ENCODE data around the gene IFI44. TPM values are rescaled to one million over a fixed set of nuclear protein-coding genes. Genes with fewer than 3 reads are reported as not detected.

IFI44 gene
- total and polyA plus RNA-seq, 7 donors, result 3.3 to 6.8 (median 4.3) TPM

DNA sequence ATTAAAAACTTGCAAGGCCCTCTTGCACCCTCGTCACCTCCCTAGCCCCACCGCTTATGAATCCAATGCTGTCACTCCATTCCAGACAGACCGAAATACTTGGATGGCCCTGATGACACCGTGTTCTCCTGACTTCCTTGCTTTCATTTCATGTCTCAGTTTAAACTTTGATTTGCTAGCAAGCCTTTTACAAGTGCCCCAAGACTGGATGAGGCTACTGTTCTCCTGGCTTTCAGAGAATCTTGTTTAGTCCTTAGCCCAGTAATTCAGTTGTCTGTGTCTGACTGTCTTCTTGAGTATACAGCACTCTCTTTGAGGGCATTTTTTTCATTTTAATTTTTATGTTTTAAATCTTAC, 30.2 kb upstream of the IFI44 start:
- intact Hi-C loops (cut with DNase I), result loop anchor here in 1 of 2 donors (2.0 to 10.0 kb wide), 2 partner anchors 53 to 475 kb away; no protein-coding TSS in a partner anchor
- peak overlapping the region; percentile 58 for H3K27ac ChIP-seq
- 16 to 30% (median 17%) methylated on average over 4 of the region's 4 CpGs for WGBS, 3 donors

DNA sequence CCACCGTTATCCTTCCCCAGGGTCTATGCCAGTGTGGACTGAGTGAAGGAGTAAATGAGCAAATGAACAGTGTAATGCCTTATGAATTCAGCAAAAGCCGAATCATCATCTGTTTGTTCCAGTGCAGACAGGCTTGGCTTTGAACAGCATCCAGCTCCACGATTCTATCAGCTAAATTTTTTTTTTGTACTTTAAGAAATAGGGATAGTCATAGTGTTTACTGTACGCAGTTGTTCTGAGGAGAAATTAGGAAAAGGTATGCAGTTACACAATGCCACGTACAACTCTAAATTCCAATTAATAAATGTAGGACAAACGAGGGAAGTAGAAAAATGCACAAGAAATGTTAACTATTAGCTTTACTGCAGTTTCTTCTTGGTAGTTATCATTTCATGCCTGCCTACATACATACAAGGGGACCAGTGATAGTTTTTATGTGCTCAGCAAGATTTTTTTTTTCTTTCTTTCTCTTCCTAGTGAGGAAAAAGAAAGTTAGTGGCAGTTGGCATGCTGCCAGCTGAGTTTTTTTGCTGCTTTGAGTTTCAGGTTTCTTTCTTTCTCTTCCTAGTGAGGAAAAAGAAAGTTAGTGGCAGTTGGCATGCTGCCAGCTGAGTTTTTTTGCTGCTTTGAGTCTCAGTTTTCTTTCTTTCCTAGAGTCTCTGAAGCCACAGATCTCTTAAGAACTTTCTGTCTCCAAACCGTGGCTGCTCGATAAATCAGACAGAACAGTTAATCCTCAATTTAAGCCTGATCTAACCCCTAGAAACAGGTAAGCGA, 29.6 kb upstream of the IFI44 start, which contains the start of gene IFI44L:
Gene IFI44L, plus strand, starts transcription at position 646 of the 777 bp plus-strand sequence. CDS start 7,468 bp downstream, outside the sequence.
- intact Hi-C loops (cut with DNase I), result loop anchor here in 1 of 2 donors (2.0 to 10.0 kb wide), 2 partner anchors 53 to 475 kb away; no protein-coding TSS in a partner anchor
- TF ChIP-seq, protein P1, sequence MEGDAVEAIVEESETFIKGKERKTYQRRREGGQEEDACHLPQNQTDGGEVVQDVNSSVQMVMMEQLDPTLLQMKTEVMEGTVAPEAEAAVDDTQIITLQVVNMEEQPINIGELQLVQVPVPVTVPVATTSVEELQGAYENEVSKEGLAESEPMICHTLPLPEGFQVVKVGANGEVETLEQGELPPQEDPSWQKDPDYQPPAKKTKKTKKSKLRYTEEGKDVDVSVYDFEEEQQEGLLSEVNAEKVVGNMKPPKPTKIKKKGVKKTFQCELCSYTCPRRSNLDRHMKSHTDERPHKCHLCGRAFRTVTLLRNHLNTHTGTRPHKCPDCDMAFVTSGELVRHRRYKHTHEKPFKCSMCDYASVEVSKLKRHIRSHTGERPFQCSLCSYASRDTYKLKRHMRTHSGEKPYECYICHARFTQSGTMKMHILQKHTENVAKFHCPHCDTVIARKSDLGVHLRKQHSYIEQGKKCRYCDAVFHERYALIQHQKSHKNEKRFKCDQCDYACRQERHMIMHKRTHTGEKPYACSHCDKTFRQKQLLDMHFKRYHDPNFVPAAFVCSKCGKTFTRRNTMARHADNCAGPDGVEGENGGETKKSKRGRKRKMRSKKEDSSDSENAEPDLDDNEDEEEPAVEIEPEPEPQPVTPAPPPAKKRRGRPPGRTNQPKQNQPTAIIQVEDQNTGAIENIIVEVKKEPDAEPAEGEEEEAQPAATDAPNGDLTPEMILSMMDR (IDR thresholded peaks at IDR 0.05), result no peak
- Histone ChIP-seq H3K4me3 (peak within 1 kb of the TSS; percentile 58), H3K36me3 (ENCODE audit: insufficient read depth in 1 of 2, low read depth in 1 of 2) (no peaks in the 10 kb centered on the region), H3K9me3 (no peaks in the 10 kb centered on the region), H3K27ac (peak within 1 kb of the TSS; percentile 58), H3K4me1 (peaks cover 10% of the 10 kb centered on the region), H3K27me3 (ENCODE audit: insufficient read depth in 3 of 3, low read length in 2 of 3) (no peaks in the 10 kb centered on the region)
- peak; percentile 23 to 53 for DNase-seq
- WGBS, 3 donors, result 3 to 4% (median 3%) methylated on average over 9 of the region's 9 CpGs
- peak in 3 of 4 donors; percentile 6 to 38 (median 30) for ATAC-seq

More for the DNA sequence above, 30.2 kb upstream of the IFI44 start:
- Histone ChIP-seq H3K36me3 (ENCODE audit: insufficient read depth in 1 of 2, low read depth in 1 of 2) (no peaks in the 10 kb centered on the region), H3K4me3 (peak overlapping the region; percentile 58), H3K27me3 (ENCODE audit: insufficient read depth in 3 of 3, low read length in 2 of 3) (no peaks in the 10 kb centered on the region), H3K4me1 (peaks cover 10% of the 10 kb centered on the region), H3K9me3 (no peaks in the 10 kb centered on the region)
- ATAC-seq (peak; percentile 9 to 48 (median 42)), DNase-seq (no peak)
- TF ChIP-seq, protein P1 (IDR thresholded peaks at IDR 0.05), result no peak

DNA sequence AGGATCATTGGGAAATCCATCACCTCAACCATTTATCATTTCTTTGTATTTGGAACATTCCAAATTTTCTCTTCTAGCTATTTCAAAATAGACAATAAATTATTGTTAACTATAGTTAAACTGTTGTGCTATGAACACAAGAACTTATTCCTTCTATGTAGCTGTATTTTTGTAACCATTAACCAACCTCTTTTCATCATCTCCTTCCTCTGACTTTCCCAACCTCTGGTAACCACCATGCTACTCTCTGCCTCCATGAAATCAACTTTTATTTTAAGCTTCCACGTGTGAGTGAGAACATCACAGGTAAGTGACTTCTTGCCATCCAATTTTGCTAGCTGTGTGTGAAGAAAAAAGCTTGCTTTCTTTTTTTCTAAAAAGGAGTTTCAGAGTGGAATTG, 29.0 kb upstream of the IFI44 start:
- DNase-seq (no peak), ATAC-seq (no peak)
- H3K27me3 ChIP-seq (ENCODE audit: insufficient read depth in 3 of 3, low read length in 2 of 3), result no peaks in the 10 kb centered on the region
- peak overlapping the region; percentile 58 for H3K4me3 ChIP-seq
- 0 to 3% (median 3%) methylated on average over 1 of the region's 1 CpG for WGBS, 3 donors
- H3K9me3 ChIP-seq, result no peaks in the 10 kb centered on the region
- intact Hi-C loops (cut with DNase I), result no loop called here
- H3K4me1 ChIP-seq, result peaks cover 10% of the 10 kb centered on the region
- H3K36me3 ChIP-seq (ENCODE audit: insufficient read depth in 1 of 2, low read depth in 1 of 2), result no peaks in the 10 kb centered on the region
- H3K27ac ChIP-seq, result peak overlapping the region; percentile 58
- TF ChIP-seq, protein P1 (IDR thresholded peaks at IDR 0.05), result no peak

DNA sequence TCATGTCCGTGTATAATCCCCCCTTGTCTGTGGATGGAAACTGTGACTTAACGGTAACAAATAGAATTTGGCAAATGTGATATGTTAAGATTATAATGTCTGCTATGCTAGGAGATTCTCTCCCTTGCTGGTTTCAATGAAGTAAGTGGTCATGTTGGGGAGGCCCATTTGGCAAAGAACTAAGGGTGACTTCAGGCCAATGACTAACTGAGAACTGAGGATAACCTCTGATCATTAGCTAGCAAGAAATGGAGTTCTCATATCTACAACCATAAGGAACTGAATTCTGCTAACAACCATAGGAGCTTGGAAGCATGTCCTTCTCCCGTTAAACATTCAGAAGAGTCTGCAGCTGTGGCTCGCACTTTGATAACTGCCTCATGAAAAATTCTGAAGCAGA, 27.1 kb upstream of the IFI44 start:
- H3K27ac ChIP-seq, result peak overlapping the region; percentile 26
- 38 to 47% (median 40%) methylated on average over 4 of the region's 4 CpGs for WGBS, 3 donors
- no peaks in the 10 kb centered on the region for H3K36me3 ChIP-seq (ENCODE audit: insufficient read depth in 1 of 2, low read depth in 1 of 2)
- no peak for ATAC-seq
- H3K4me1 ChIP-seq, result peaks cover 10% of the 10 kb centered on the region
- intact Hi-C loops (cut with DNase I), result no loop called here
- TF ChIP-seq, protein P1 (IDR thresholded peaks at IDR 0.05), result no peak
- no peaks in the 10 kb centered on the region for H3K9me3 ChIP-seq
- no peak for DNase-seq
- no peaks in the 10 kb centered on the region for H3K27me3 ChIP-seq (ENCODE audit: insufficient read depth in 3 of 3, low read length in 2 of 3)
- peak overlapping the region; percentile 33 for H3K4me3 ChIP-seq
